K562 (cell line): ENCODE measurements around the gene IFI27L2. TPM values are rescaled to one million over a fixed set of nuclear protein-coding genes. Genes with fewer than 3 reads are reported as not detected.
A peak's percentile ranks its signal among the peaks of the same experiment; 100 is the strongest.

Source experiments
- CHCHD3 ChIP-seq: fragments of 250-450 bp; sonication (Bioruptor Pico); IDR thresholded peaks from 2 replicates; pipeline ENCODE4 v2.1.2; 2022; ENCODE audit warnings: mild to moderate bottlenecking
- CREM ChIP-seq: IDR thresholded peaks from 2 replicates; pipeline ENCODE4 v1.6.1; 2014; ENCODE audit warnings: antibody characterized with exemption, low read depth
- MCM7 ChIP-seq, 2 experiments: fragments of 450-650 bp; IDR thresholded peaks; 2 replicates each; pipeline ENCODE4 v1.6.1; 2016 to 2018
- PKNOX1 ChIP-seq: fragments of 450-650 bp; IDR thresholded peaks from 2 replicates; pipeline ENCODE4 v1.6.1; 2016
- PREB ChIP-seq: sonication (generic); formaldehyde crosslinking; IDR thresholded peaks from 2 replicates; pipeline ENCODE4 v1.8.1; 2023; ENCODE audit warnings: mild to moderate bottlenecking, missing genetic modification reagents
- PRPF4 ChIP-seq: fragments of 200-400 bp; formaldehyde crosslinking; IDR thresholded peaks from one replicate; pipeline ENCODE4 v1.6.1; 2017; ENCODE audit warnings: low read length, low read depth, mild to moderate bottlenecking; ENCODE audit not compliant: insufficient read depth, poor library complexity, severe bottlenecking
- RFX5 ChIP-seq: IDR thresholded peaks from 2 replicates; pipeline ENCODE4 v1.6.1; 2011; ENCODE audit warnings: low read depth, mild to moderate bottlenecking, improper control_type of control experiment, low read length
- SAP30 ChIP-seq: fragments of 200-600 bp; sonication (generic); IDR thresholded peaks from 2 replicates; pipeline ENCODE4 v1.6.1; 2012; ENCODE audit warnings: borderline replicate concordance, low read depth, mild to moderate bottlenecking, moderate library complexity, low read length, control low read depth, inconsistent platforms; ENCODE audit not compliant: insufficient read depth, poor library complexity, severe bottlenecking
- TAL1 ChIP-seq: fragments of 450-650 bp; IDR thresholded peaks from 2 replicates; pipeline ENCODE4 v1.6.1; 2016; ENCODE audit warnings: mild to moderate bottlenecking
- YBX1 ChIP-seq: fragments of 450-650 bp; IDR thresholded peaks from 2 replicates; pipeline ENCODE4 v1.7.1; 2016; ENCODE audit warnings: mild to moderate bottlenecking
- ZBTB9 ChIP-seq: fragments of 450-650 bp; formaldehyde crosslinking; IDR thresholded peaks from 2 replicates; pipeline ENCODE4 v1.4.0; 2020; ENCODE audit warnings: mild to moderate bottlenecking, moderate library complexity
- ZC3H11A ChIP-seq: IDR thresholded peaks from 2 replicates; pipeline ENCODE4 v1.6.1; 2012; ENCODE audit warnings: low read depth, low read length, improper control_type of control experiment
- ZFP1 ChIP-seq: fragments of 450-650 bp; formaldehyde crosslinking; IDR thresholded peaks from 2 replicates; pipeline ENCODE4 v1.4.0; 2020; ENCODE audit warnings: mild to moderate bottlenecking, mixed read lengths
- ZNF197 ChIP-seq: fragments of 200-800 bp; sonication (Bioruptor generic); IDR thresholded peaks from 2 replicates; pipeline ENCODE4 v1.6.1; 2016; ENCODE audit warnings: low read depth, missing genetic modification characterization, missing compliant biosample characterization
- ZNF407 ChIP-seq: fragments of 450-650 bp; IDR thresholded peaks from 2 replicates; pipeline ENCODE4 v1.6.1; 2016; ENCODE audit warnings: low read depth
- polyA plus RNA-seq, 8 experiments: library from polyadenylated mRNA; depleted of rRNA in 4 of 8; stranded (reverse) in 5 of 8; unstranded in 3 of 8; fragments of >200 nt; fragmentation: Nextera tagmentation in 2 of 8; fragmentation: Illumina TruSeq in 1 of 8; extraction: Ambion mirVana in 2 of 8; extraction: Trizol in 1 of 8; gene quantifications; 2 replicates each; pipeline versions ENCODE4 v1.2.1 to v1.2.3, GENCODE V29; 2011 to 2014; ENCODE audit warnings: inconsistent platforms in 1 of 8, missing spikeins in 1 of 8
- total RNA-seq, 7 experiments: library from RNA; depleted of rRNA in 6 of 7; stranded (reverse); fragments of >200 nt in 6 of 7; fragmentation: Illumina TruSeq in 2 of 7; extraction: Trizol in 2 of 7; gene quantifications; 2 replicates each; pipeline versions ENCODE4 v1.2.1 to v1.2.3, GENCODE V29; 2011 to 2021; ENCODE audit warnings: low replicate concordance in 1 of 7

Gene IFI27L2
- total and polyA plus RNA-seq, 9 of the 15 experiments (the other 6 are each of a cell fraction or from before 2014, with no cell fraction given), result 1.0 to 9.3 (median 4.1) TPM

DNA sequence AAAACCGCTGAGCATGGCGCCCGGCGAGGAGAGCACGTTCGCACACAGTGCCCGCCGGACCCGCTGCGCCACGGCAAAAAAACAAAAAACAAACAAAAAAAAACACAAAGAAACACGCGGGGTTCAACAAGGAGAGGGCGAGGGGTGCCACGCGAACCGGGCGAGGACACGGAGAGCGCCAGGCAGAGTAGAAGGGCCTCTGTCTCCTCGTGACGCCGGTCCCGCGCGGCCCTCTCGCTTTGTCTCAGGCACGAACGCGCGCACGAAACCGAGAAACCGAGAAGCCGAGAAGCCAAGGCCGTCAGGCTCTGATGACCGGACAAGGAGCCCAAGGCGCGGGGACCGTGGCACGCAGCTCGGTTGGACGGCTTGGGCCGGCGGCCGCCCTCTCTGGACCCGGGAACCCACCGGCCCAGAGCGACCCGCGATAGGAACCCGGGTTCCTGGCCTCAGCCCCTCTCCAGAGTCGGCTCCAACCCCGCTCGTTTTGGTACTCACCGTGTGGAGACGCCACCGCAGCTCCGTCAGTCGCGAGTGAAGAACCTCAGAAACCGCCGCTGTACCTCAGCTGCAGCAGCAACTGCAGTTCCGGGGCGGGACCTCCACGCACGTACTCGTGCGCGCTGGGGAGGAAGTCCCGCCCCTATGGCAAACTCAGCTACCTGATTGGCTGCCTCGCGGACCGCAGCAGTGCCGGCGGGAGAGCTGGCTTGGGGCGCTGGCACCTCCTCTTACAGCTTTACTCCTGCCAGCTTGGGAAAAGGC, 48.6 kb downstream of the IFI27L2 start, which contains the start of the genes DDX24 and IFI27L1 (continued):
- TF ChIP-seq ZNF407 (no peak), YBX1 (no peak), ZBTB9 (CRISPR knock-in tag) (0 out of 2 replicates have a peak, but pooled peaks have one; percentile 31), RFX5 (no peak), PRPF4 (no peak), TAL1 (no peak), ZC3H11A (no peak), CREM (peak; percentile 66), MCM7 (IDR thresholded peaks at IDR 0.05) (no peak), PKNOX1 (0 out of 2 replicates have a peak, but pooled peaks have one; percentile 24), ZFP1 (CRISPR knock-in tag) (no peak), ZNF197 (CRISPR knock-in tag) (no peak), SAP30 (no peak), CHCHD3 (CRISPR knock-in tag) (no peak), PREB (CRISPR knock-in tag) (no peak)
